HEK293T (cell line): ENCODE measurements around the gene DET1.

Experiments used
- ARNT ChIP-seq: fragments of 450-650 bp; IDR thresholded peaks from 2 replicates; pipeline ENCODE4 v1.6.1; 2017; ENCODE audit warnings: mild to moderate bottlenecking
- BHLHE40 ChIP-seq: fragments of 450-650 bp; IDR thresholded peaks from 2 replicates; pipeline ENCODE4 v1.6.1; 2016; ENCODE audit warnings: mild to moderate bottlenecking, moderate library complexity, borderline replicate concordance
- CTBP1 ChIP-seq: fragments of 450-650 bp; IDR thresholded peaks from 2 replicates; pipeline ENCODE4 v1.6.1; 2016; ENCODE audit warnings: borderline replicate concordance
- ELF4 ChIP-seq: fragments of 450-650 bp; IDR thresholded peaks from 2 replicates; pipeline ENCODE4 v1.6.1; 2017; ENCODE audit warnings: antibody characterized with exemption
- FOXA1 ChIP-seq: fragments of 450-650 bp; IDR thresholded peaks from 2 replicates; pipeline ENCODE4 v1.6.1; 2016; ENCODE audit warnings: mild to moderate bottlenecking
- FOXK2 ChIP-seq: fragments of 450-650 bp; IDR thresholded peaks from 2 replicates; pipeline ENCODE4 v1.6.1; 2016; ENCODE audit warnings: mild to moderate bottlenecking
- FOXM1 ChIP-seq: fragments of 450-650 bp; IDR thresholded peaks from 2 replicates; pipeline ENCODE4 v1.6.1; 2017; ENCODE audit warnings: mild to moderate bottlenecking, borderline replicate concordance
- HDGF ChIP-seq: fragments of 450-650 bp; IDR thresholded peaks from 2 replicates; pipeline ENCODE4 v1.6.1; 2017; ENCODE audit warnings: antibody characterized with exemption, borderline replicate concordance
- SP1 ChIP-seq: fragments of 450-650 bp; IDR thresholded peaks from 2 replicates; pipeline ENCODE4 v1.6.1; 2017
- SUZ12 ChIP-seq: fragments of 450-650 bp; IDR thresholded peaks from 2 replicates; pipeline ENCODE4 v1.6.1; 2016; ENCODE audit warnings: mild to moderate bottlenecking
- TARDBP ChIP-seq: fragments of 450-650 bp; IDR thresholded peaks from 2 replicates; pipeline ENCODE4 v1.6.1; 2016

GRCh38 chr15:88509964-88510363 is 36.5 kb downstream of the DET1 start:
- no peak for TF ChIP-seq BHLHE40
- TF ChIP-seq FOXM1: no peak
- no peak for TF ChIP-seq FOXA1
- no peak for TF ChIP-seq ARNT
- no peak for TF ChIP-seq SP1
- TF ChIP-seq ELF4: no peak
- TF ChIP-seq HDGF: no peak
- no peak for TF ChIP-seq SUZ12
- no peak for TF ChIP-seq FOXK2
- TF ChIP-seq CTBP1: no peak
- TF ChIP-seq TARDBP: no peak
